ENCODE measurements around the gene CTSF. TPM values are rescaled to one million over a fixed set of nuclear protein-coding genes. Genes with fewer than 3 reads are reported as not detected.

The CTSF gene
- total RNA-seq, 4 donors from 2014 or later: 49.1 to 87.0 (median 60.6) TPM

DNA sequence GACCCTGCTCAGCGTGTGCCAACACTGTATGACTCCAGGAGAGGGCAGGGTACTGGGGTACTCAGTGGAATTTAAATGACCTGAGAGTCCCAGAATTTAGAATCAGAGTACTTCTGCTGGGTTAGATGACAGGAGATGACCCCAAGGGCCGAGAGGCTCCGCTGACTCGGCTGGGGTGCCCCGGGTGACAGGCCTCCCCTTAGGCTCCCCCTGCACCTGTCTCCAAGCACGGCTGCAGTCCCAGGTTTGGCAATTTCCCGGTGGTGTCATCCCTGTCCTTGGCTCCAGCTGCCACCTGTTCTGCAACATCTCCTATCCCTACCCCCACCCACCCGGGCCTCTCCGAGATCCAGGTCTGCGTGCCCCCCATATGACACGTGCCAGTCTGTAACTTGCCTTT, 20.4 kb downstream of the CTSF start:
- TF ChIP-seq, protein P1, sequence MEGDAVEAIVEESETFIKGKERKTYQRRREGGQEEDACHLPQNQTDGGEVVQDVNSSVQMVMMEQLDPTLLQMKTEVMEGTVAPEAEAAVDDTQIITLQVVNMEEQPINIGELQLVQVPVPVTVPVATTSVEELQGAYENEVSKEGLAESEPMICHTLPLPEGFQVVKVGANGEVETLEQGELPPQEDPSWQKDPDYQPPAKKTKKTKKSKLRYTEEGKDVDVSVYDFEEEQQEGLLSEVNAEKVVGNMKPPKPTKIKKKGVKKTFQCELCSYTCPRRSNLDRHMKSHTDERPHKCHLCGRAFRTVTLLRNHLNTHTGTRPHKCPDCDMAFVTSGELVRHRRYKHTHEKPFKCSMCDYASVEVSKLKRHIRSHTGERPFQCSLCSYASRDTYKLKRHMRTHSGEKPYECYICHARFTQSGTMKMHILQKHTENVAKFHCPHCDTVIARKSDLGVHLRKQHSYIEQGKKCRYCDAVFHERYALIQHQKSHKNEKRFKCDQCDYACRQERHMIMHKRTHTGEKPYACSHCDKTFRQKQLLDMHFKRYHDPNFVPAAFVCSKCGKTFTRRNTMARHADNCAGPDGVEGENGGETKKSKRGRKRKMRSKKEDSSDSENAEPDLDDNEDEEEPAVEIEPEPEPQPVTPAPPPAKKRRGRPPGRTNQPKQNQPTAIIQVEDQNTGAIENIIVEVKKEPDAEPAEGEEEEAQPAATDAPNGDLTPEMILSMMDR (IDR thresholded peaks at IDR 0.05 in 4 of 5, conservative IDR thresholded peaks at IDR 0.05 in 1 of 5): no peak
- no peak for TF ChIP-seq POLR2A (IDR thresholded peaks at IDR 0.05)
- Histone ChIP-seq H3K27me3 (no peaks in the 10 kb centered on the region), H3K4me1 (peaks cover 25 to 43% of the 10 kb centered on the region in 2 donors), H3K36me3 (peaks cover 0 to 4% of the 10 kb centered on the region in 2 donors), H3K4me3 (no peak overlapping the region), H3K27ac (peak overlapping the region; percentile 79 to 94 (median 91)), H3K9me3 (no peaks in the 10 kb centered on the region)
- in situ Hi-C loops (cut with MboI; ENCODE audit: low sequenced_read_pairs in 4 of 4): no loop called here
- intact Hi-C loops (cut with DNase I; ENCODE audit: low total_unique reads): loop anchor here (2.0 kb wide), 1 partner anchor 69 kb away; the partner anchor contains the start of gene RBM14
- DNase-seq (peak in 1 of 2 donors; percentile 81), ATAC-seq (peak in 1 of 2 donors; percentile 32)

DNA sequence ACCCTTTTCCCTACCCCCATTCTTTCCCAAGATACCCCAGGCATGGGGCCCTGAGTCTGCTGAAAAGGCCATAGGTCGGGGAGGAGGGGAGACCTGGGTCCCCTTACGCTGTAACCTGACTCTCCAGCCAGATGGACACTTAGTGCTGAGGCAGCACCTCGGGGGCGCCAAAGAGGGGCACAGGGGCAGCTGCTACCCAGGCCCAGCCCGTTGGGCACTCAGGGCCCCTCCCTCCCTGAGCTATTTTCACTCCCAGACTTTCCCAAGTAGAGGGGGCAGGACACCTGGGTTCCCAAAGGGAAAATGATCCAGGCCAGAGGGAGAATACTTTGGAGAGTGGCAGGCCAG, 20.8 kb downstream of the CTSF start:
- peak overlapping the region in 1 of 4 donors; percentile 71 for H3K4me3 ChIP-seq
- H3K27ac ChIP-seq: peak overlapping the region; percentile 79 to 94 (median 91)
- DNase-seq: peak in 1 of 2 donors; percentile 38
- H3K36me3 ChIP-seq: peaks cover 0 to 4% of the 10 kb centered on the region in 2 donors
- intact Hi-C loops (cut with DNase I; ENCODE audit: low total_unique reads) (loop anchor here (2.0 kb wide), 2 partner anchors 45 to 69 kb away; partner anchors contain the start of genes CCDC87, CCS and RBM14), in situ Hi-C loops (cut with MboI; ENCODE audit: low sequenced_read_pairs in 4 of 4) (no loop called here)
- no peaks in the 10 kb centered on the region for H3K9me3 ChIP-seq
- peak in 1 of 2 donors; percentile 13 for ATAC-seq
- peaks cover 25 to 43% of the 10 kb centered on the region in 2 donors for H3K4me1 ChIP-seq
- H3K27me3 ChIP-seq: no peaks in the 10 kb centered on the region
- TF ChIP-seq, protein P1 (IDR thresholded peaks at IDR 0.05 in 4 of 5, conservative IDR thresholded peaks at IDR 0.05 in 1 of 5): no peak
- no peak for TF ChIP-seq POLR2A (IDR thresholded peaks at IDR 0.05)

DNA sequence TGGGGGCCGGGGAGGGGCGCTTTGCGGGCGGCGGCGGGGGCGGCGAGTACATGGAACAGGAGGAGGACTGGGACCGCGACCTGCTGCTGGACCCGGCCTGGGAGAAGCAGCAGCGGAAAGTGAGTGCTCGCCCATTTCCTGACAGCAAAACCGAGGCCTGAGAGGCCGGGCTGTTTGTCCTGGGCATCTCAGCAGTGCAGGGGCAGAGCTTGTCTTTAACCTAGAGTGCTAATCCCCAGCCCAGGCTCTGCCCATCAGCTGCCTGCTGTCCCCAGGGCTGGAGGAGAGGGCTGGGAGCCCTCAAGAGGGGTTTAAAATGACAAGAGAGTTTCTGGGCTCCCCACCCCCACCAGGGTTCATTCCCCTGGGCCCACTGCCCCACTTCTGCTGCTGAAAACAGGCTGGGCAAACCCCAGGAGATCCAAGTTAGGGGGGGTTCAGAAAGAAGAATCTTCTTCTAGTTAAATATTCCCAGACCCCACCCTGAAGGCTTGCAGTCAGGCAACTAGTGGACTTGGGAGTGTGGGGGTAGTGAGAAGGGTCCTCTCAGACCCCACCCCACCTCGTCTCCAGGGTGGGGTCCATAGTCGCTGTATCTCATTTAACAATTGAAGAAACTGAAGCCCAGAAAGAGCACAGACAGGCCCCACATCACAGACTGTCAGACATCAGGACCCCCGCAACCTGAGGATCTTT, 21.3 kb downstream of the CTSF start:
- Histone ChIP-seq H3K36me3 (peaks cover 0 to 4% of the 10 kb centered on the region in 2 donors), H3K27ac (peak overlapping the region; percentile 79 to 94 (median 91)), H3K4me1 (peaks cover 25 to 46% of the 10 kb centered on the region in 2 donors), H3K9me3 (no peaks in the 10 kb centered on the region), H3K4me3 (peak overlapping the region; percentile 70 to 99 (median 72)), H3K27me3 (no peaks in the 10 kb centered on the region)
- ATAC-seq: no peak
- DNase-seq: no peak
- TF ChIP-seq, protein P1 (IDR thresholded peaks at IDR 0.05 in 4 of 5, conservative IDR thresholded peaks at IDR 0.05 in 1 of 5): no peak
- TF ChIP-seq POLR2A (IDR thresholded peaks at IDR 0.05): no peak
- in situ Hi-C loops (cut with MboI; ENCODE audit: low sequenced_read_pairs in 4 of 4) (no loop called here), intact Hi-C loops (cut with DNase I; ENCODE audit: low total_unique reads) (loop anchor here (1.0 to 2.0 kb wide), 3 partner anchors 23 to 131 kb away; partner anchors contain the start of genes CCDC87 and CCS)

DNA sequence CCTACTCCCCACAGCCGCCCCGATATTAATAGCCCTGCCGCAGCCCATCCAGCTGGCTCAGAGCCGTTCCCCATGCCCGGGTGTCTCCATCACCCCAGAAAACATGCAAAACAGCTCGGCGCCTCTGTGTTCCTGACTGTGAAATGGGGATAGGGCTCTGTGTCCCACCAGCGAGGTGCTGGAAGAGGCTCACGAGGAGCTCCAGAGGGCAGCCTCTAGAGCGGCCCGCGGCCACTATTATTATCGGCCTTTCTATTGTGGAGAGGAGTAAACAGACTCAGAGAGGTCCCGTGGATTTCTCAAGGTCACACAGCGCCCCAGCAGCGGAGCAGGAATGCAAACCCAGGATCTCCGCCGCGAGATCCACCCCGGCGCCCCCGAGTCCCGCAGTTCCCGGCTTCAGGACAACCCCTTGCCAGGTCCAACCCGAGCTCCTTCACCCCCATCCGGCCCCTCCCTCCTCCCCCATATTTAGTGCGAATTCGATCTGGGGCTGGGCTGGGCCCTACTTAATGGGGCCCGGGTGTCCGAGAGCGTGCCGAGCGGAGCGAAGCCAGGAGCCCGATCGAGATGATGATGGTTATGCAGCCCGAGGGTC, 21.9 kb downstream of the CTSF start, which contains the start of gene ACTN3:
ACTN3 (plus strand) TSS at position 536 of the 598 bp plus-strand sequence; CDS start at position 571, 35 bp downstream.
- in situ Hi-C loops (cut with MboI; ENCODE audit: low sequenced_read_pairs in 4 of 4): no loop called here
- ATAC-seq: peak; percentile 7
- peak within 1 kb of the TSS; percentile 79 to 94 (median 91) for H3K27ac ChIP-seq

More for the DNA sequence above, 21.9 kb downstream of the CTSF start, which contains the start of gene ACTN3:
- H3K27me3 ChIP-seq: no peaks in the 10 kb centered on the region
- peaks cover 0 to 4% of the 10 kb centered on the region in 2 donors for H3K36me3 ChIP-seq
- DNase-seq: peak; percentile 27 to 52
- intact Hi-C loops (cut with DNase I; ENCODE audit: low total_unique reads): loop anchor here (1.0 to 2.0 kb wide), 3 partner anchors 22 to 132 kb away; partner anchors contain the start of genes CCDC87 and CCS
- H3K9me3 ChIP-seq: no peaks in the 10 kb centered on the region
- peaks cover 25 to 50% of the 10 kb centered on the region in 2 donors for H3K4me1 ChIP-seq
- TF ChIP-seq POLR2A (IDR thresholded peaks at IDR 0.05): no peak
- TF ChIP-seq, protein P1 (IDR thresholded peaks at IDR 0.05 in 4 of 5, conservative IDR thresholded peaks at IDR 0.05 in 1 of 5): no peak
- H3K4me3 ChIP-seq: peak within 1 kb of the TSS; percentile 70 to 99 (median 80)

Measured in gastrocnemius medialis (tissue), 4 donors.